Fibroblast of the conjunctiva (primary cell): ENCODE data around the gene VPS13D.
"Not testable (repeated sequence)": the region's sequence is repeated elsewhere in the genome, so short reads cannot be mapped to it uniquely, and the experiment has no call there.

Source experiments
- DNase-seq: peaks from one replicate; pipeline ENCODE4 v3.0.0-alpha.2; 2010; ENCODE audit warnings: low read depth

VPS13D gene

GRCh38 chr1:12372761-12373160, 142.9 kb downstream of the VPS13D start:
- no peak for DNase-seq

- no peak for DNase-seq
These were observed 145.5 kb downstream of the VPS13D start for GRCh38 chr1:12375133-12375829.

DNA sequence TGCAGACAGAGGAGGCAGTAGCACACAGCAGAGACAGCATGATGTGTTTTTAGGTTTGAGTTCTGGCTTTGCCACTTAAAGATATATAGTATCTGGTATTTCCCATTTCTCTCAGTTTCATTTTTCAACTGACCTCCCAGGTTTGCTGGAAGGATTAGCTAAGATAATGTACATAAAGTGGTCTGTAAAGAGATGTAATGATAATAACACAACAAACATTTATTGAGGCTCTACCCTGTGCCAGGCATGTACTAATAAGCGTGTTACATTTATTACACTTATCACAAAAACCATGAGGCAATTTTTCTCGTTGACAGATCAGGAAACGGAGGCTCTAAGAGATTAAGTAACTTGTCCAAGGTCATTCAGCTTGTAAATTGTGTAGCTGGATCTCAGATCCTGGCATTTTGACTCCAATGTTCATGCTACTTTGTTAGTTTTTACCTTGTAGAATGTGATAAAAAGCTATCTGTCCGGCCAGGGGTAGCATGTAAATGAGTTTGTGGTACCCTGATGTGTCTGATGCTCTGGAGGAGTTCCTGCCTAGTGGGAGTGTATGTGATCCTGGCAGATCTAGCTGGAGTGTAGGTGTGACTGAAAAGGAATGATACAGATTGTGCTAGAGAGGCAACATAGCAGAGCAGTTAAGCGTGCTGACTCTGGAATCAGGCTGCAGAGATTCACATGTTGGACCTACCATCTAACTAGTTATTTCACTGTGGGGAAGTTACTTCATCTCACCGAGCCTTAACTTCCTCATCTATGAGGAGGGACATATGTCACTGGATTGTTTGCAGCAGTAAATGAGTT, 146.6 kb downstream of the VPS13D start:
- DNase-seq: no peak

DNA sequence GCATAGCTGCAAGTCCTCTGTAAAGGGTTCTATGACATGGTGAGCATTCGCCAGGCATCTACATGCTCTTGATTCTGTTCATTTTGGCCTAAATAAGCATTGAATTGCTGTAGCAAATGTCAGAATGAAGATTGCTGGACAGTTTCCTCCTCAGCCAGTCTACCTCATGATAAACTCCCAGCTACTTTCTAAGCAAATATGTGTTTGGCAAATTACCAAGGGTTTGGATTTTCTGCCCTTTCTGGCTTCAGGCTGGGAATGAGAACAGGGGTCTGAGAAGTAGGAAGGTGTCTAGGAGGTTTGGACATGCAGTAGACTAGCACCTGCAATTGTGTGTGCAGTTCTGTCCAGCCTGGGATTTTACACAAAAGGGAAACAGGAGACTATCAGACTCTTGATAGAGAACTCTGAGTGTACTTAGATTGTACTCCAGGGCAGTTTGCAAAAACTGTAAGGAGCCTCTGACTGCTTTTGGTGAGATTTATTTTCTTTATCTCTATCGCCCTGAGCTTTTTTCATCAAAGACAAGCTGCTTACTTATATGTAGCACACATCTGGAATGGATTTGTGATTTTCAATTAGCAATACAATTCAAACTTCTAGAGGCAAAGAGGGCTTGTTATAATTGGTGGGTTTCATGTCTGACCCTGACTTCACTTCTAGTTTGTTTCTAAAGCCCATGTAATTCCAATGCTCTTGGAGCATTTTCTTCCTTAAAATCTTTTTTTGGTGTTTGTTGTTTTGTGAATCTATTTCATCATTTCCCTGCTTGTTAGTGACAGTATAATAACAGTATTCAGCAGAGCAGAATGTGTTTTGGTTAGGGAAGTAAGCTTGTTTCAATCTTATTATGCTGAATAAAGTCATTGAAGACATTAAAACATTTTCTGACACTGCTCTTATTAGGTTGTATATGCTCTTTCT, 150.8 kb downstream of the VPS13D start:
- no peak for DNase-seq

- DNase-seq: no peak
These were observed 153.2 kb downstream of the VPS13D start for GRCh38 chr1:12383001-12383400.

- DNase-seq: no peak
These were observed 154.0 kb downstream of the VPS13D start for GRCh38 chr1:12383786-12384185.

DNA sequence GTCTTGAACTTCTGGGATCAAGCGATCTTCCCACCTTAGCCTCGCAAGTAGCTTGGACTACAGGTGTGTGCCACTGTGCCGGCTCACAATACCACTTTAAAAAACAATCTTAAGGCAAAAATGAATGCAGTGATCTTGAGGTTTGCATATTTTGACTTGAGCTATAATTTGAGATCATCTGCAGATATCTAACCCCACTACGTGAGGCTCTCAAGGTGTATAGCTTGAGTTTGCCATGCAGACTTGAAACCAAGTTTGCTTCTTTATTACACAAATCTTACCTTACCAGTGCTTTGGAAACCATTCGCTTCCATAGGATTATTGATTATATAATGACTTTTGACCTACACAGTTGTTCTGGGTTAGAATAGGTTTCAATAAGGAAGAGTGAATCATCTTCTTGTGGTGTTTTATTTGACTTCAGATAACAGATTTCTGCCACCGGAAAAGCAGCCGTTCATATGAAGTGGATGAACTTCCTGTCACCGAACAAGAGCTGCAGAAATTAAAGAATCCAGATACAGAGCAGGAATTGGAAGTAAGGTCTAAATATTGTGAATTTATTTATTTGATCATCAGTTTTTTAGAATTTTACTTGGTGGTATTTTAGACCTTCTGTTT, 155.1 kb downstream of the VPS13D start:
- DNase-seq: no peak

DNA sequence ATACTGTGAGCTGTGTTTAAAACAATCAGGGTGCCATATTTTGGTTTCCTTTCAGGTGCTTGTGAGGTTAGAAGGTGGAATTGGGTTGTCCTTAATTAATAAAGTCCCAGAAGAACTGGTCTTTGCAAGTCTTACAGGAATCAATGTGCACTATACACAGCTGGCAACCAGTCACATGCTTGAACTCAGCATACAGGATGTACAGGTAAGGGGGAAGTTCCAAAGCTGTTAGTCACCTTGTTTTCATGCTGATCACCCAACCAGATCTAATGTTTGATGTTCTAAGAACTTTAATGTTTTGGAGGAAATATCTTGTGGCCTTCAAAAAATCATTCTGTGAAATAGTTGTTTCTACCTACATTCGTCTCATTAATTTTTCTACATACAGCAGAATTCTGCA, 156.3 kb downstream of the VPS13D start:
- DNase-seq: no peak

GRCh38 chr1:12387641-12388040, 157.8 kb downstream of the VPS13D start:
- no peak for DNase-seq

GRCh38 chr1:12390296-12390695, 160.5 kb downstream of the VPS13D start:
- not testable (repeated sequence) for DNase-seq

DNA sequence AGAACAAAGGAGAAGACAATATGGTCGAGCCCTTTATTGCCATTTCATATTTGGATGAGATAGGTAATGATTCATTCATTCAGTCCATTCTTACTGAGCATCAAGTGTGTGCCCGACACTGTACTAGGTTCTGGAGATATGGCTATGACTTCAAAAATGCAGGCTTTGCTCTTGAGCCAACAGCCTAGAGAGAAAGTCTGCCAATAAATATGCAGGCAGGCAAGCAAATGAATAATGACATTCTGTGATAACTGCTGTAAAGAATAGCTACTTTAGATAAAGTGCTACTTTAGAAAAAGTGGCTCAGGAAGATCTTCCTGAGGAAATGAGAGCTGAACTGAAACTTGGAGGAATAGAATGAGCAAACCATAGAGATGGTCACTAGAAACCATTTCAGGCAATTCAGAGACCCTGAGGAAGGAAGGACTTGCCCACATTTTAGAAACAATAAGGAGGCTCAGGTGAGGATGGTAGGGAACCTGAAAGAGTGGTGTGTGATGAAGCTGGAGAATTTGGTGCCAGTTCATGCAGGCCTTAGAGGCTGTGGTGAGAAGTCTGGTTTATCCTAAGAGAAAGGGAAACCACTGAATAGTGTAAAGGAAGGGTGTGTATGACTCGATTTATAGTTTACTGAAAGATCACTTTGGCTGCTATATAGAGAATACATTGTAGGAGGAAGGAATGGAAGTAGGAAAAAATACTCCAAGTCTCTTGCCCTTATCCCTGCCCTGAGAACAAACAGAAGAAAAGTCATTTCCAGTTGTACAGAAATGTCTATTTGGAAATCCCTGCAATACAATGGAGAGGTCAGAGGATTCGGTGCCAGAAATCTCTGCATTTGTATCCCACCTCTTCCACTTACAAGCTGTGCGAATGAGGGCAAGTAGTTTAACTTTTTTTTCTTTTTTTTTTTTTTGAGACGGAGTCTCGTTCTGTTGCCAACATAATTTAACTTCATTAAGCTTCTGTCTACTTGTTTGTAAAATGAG, 167.9 kb downstream of the VPS13D start:
- no peak for DNase-seq

- DNase-seq: no peak
These were observed 168.6 kb downstream of the VPS13D start for GRCh38 chr1:12398479-12398878.

DNA sequence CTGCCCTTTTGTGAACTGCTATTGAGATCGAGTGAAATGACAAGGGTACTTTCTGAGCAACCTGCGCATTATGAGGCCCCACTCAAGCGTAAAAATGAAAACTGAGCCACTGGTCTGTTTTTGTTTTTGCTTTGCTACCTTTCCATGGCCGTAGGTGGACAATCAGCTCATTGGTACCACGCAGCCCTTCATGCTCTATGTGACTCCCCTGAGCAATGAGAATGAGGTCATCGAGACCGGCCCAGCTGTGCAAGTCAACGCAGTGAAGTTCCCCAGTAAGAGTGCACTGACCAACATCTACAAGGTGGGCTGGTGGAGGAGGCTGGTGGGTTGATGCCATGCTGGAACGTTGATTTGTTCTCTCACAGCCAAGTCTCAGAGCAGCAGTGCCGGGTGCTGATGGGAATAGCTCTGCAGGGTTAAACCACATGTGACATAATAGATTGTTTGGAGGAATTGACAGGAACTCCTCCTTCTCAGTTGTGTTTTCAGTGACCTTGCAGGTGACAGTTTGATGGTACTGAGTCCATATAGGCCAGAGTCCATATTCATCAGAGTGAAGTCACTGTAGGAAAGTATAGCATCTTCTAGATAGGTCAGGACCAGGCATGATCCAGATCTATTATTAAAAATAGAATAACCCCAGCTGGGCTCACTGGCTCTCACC, 170.3 kb downstream of the VPS13D start:
- no peak for DNase-seq

DNA sequence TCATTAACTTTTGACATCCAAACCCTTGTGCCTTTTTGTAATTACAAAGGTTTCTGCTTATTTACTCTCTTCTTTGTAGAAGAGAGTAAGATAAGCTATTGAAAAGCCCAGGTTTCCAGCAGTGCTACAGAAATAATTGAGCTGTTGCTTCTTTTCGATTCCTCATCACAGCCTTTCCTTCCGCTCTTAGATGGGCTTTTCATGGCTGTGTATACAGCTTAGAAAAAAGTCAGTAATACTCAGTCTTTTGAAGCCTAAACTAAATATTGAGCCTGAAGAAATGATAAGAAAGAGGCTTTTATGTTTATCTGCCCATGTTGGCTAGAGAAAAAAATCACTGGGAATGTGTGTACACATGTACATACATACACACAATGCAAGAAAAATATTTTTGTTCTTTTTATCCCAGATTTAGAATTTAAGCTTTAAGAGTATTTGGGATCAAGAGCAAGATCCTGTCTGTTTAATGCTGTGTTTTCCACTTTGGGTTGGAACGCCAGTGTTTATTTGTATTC, 172.4 kb downstream of the VPS13D start:
- DNase-seq: no peak

DNA sequence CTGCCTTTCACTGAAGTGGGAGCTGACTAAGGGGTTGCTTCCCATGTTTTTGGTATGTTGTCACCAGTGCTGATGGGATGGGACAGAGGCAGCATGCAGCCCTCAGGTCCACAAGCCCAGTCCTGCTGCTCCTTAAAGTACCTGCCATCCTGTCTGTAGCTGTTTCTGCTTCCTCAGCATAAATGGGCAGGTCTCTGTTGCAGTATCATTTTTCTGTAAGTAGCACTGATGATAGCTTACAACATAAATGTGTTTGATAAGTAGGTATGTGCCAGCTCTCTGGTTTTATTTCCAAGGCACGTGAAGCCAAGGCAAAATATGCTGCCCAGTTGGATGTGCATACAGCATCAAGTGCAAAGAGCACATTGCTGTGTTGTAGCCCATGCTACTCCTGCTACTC, 173.0 kb downstream of the VPS13D start:
- DNase-seq: no peak

- no peak for DNase-seq
These were observed 175.1 kb downstream of the VPS13D start for GRCh38 chr1:12404918-12405317.

DNA sequence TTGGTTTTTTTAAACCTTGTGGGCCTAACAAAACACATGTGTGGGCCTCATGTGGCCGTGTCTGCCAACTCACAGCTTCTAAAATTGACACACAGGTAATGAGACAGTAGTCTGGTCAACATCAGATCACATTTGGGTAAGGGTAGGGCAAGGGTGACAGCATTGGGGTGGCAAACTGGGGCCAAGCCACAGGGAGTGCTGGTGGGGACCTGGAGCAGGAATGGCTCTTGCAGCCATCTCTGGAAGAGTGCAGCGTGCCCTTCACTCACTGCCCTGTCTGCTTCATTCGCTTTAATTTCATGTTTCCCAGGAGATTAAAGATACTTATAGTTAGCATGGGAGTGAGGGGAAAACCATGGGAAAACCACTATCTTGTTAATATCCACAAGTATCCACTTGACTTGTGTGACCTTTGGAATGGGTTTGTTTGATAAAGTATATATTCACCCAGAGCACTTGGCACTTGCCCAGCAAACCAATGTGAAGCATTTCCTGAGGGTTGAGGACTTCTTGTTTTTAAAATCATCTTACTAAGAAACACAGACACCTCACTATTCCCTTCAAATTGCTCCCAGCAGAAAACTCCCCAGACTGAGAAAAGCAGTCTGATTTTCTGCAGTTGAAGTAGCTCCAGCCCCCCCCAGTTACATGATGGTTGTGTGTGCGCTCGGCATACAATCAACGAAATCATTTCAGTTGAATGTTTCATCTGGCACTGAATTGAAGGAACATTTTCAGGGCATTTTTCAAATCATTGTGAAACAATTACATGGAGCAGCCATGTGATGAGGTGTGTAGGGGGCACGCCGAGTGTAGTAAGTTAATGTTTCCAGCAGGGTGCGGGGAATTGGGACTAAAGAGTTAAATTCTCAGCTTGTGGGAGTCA, 175.7 kb downstream of the VPS13D start:
- DNase-seq: peak; percentile 39

DNA sequence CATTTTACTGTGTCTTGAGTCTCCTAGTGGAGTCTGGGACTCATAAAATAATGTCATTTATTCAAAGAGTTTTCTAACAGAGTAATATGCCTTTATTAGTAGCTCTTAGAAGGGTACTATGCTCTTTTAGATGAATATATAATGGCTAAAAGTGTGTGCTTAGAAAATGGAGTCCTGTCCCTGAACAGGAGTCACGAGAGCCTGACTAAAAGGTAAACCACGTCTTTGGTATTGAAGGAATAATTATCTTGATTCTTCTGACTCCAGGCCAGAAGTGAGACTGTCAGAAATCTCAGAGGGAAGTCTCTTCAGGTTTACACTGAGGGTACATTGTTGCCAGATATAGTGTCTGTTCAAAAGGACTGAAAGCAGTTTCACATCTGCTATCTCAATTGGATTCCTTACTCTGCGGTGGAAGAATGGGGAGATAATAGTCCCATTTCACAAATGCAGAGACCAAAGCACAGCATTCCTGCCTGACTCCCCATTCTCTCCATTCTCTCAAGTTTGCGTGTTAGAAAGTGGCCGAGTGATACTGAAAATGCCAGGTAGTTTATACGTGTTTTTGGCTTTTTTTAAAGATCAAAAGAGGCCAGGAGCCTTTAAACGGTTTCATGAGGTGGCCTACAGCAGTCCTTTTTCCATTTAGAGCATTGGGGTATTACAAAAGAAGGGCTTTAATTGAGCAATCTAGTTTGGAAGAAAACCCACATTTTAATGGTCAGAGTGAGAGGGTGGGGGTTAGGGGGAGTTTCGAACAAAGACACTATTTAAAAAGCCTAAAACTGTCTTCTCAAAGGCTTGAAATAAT, 176.6 kb downstream of the VPS13D start:
- DNase-seq: peak; percentile 34
